WI38 (cell line): ENCODE data around the gene THSD8.

ENCODE experiments used
- H3K4me3 ChIP-seq: 2 replicates; pipeline ENCODE4 v1.5.1; 2011; ENCODE audit warnings: low read depth, mild to moderate bottlenecking, control low read depth, low read length
- TF ChIP-seq, protein P1 (sequence below): IDR thresholded peaks from 2 replicates; pipeline ENCODE4 v1.5.1; 2012; ENCODE audit warnings: low read depth, mild to moderate bottlenecking, control low read depth, low read length

The THSD8 gene

DNA sequence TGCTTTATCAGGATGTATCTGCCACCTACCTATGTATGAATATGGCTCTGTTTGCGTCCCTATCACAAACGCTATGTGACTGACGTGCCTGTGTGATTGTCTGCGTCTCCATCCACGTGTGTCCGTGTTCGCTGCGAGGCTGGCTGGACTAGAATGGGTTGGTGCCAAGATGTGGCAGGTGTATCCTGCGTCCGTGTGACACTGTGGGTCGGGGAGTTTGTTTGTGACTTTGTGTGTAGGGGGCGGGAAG, 19.8 kb upstream of the THSD8 start:
- TF ChIP-seq, protein P1, sequence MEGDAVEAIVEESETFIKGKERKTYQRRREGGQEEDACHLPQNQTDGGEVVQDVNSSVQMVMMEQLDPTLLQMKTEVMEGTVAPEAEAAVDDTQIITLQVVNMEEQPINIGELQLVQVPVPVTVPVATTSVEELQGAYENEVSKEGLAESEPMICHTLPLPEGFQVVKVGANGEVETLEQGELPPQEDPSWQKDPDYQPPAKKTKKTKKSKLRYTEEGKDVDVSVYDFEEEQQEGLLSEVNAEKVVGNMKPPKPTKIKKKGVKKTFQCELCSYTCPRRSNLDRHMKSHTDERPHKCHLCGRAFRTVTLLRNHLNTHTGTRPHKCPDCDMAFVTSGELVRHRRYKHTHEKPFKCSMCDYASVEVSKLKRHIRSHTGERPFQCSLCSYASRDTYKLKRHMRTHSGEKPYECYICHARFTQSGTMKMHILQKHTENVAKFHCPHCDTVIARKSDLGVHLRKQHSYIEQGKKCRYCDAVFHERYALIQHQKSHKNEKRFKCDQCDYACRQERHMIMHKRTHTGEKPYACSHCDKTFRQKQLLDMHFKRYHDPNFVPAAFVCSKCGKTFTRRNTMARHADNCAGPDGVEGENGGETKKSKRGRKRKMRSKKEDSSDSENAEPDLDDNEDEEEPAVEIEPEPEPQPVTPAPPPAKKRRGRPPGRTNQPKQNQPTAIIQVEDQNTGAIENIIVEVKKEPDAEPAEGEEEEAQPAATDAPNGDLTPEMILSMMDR: no peak
- H3K4me3 ChIP-seq: peak overlapping the region; percentile 53

DNA sequence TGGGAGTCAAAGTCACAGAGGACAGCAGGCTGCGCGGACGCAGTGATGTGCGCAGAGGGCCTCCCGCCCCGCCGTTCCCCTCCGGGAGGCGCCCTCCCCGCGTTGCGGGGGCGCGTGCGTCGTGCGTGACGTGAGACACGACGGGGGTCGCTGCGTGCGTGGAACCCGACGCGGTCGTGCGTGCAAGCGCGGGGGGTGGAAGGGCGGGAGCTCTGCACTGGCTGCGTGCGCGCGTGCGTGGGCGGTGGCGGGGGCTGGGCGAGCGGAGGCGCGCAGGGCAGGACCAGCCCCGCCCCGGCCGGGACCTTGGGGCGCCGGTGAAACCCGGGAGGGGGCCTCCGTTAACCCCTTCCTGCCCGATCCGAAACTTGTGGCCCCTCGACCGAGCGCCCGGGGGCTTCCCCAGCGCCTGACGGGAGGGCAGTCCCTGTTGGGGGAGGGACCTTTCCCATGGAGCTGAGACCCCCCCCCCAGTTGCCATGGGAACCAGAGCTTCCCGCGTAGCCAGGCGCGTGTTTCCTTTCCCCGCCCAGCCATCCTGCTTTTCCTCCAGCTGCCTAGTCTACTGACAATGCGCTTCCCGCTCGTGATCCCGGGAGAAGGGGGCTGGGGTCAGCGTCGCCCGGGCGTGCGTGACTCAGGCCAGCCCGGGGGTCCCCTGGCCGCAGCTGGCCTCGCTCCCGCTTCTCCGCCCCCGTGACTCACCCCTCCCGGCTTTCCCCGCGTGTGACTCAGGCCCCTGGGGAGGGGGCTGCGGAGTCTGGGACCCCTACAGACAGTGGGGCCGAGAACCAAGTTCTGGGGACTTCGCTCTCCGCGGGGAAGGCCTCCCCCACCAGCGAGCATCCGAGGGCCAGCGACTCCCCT, 19.2 kb upstream of the THSD8 start:
- TF ChIP-seq, protein P1: no peak
- H3K4me3 ChIP-seq: peak overlapping the region; percentile 53

DNA sequence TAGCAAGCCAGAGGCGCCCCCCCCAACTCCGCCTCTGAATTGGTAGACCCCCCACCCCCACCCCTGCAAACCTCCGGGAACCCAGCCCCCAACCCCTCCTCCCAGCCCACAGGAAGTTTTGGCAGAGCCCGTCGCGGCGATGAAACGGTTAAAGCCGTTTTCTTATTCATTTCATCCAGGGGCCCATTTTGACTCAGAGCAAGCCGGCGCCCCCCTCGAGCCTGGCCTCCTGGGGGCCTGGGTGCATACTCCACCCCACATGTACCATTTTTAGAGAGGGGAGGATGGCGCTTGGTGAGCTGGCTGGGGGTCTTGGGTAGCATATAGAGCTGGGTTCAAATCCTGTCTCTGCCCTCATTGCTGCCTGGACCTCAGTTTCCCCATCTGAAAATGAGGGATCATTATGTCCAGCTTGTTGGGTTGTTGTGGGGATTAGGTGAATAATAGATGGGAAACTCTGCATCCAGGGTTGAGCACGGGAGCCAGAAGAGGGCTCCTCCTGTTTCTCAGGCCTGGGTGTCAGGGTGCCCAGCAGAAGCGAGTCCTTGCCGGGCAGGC, 18.5 kb upstream of the THSD8 start:
- no peak overlapping the region for H3K4me3 ChIP-seq
- TF ChIP-seq, protein P1: no peak

DNA sequence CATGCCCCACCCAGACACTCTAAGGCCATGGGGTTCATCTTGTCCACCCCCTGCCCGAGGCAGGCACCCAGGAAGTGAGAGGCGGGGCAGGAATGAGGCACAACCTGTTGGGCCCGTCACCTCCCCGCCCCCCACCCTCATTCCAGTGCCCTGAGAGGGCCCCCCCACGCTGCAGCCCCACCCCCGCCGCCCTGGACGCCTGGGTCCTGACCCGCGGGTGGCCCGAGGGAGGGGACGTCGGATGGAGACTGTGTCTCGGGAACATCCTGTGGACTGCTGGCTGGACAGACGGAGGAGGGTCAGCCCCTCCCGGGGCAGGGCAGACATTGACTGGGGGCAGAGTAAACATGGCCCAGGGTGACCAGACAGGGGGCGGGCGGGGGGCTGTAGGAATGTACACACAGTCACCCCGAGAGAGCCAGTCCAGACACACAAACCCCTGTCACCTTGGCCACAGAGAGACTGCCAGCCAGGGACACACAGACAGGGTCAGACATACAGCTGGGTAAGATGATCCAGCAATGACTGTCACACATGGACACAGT, 17.9 kb upstream of the THSD8 start:
- H3K4me3 ChIP-seq: no peak overlapping the region
- TF ChIP-seq, protein P1: no peak

DNA sequence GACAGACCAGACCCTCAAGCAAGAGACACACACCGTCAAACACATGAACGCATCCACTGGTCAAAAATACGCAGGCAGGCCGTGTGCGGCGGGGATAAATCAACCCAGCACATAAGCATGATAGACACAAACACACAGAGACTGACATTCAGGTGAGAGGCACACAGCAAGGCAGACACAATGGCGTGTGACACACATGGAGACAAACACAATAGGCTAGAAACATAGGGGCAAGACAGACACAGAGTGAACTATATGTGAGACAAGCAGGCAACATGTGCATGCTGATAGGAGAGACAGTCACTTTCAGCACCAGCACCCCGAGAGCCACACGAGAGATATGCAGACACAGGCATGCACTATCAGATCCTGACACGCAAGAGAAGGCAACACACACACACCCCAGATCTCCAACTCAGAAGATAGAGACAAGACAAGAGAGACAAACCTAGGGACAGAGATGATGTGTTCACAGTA, 17.4 kb upstream of the THSD8 start:
- TF ChIP-seq, protein P1: no peak
- H3K4me3 ChIP-seq: no peak overlapping the region

DNA sequence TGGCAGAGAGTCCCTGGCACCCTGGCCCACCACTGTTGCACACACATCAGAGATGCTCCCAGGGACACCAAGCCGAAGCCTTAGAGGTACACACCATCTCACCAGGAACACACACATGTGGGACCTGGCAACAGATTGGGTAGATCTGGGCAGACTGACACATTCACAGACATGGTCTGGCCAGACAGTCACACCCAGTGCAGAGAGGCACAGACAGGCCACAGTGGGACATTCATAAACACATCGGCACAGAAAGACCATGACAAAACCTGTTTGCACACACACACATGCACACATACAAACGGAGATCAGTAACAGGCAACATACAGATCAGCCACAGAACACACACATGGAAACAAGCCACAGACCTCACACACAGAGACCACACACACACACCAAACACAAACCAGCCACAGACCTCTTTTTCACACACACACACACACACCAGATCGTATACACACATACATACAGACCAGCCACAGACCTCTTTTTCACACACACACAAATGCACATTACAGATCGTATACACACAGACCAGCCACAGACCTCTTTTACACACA, 16.9 kb upstream of the THSD8 start:
- TF ChIP-seq, protein P1: no peak
- H3K4me3 ChIP-seq: no peak overlapping the region

DNA sequence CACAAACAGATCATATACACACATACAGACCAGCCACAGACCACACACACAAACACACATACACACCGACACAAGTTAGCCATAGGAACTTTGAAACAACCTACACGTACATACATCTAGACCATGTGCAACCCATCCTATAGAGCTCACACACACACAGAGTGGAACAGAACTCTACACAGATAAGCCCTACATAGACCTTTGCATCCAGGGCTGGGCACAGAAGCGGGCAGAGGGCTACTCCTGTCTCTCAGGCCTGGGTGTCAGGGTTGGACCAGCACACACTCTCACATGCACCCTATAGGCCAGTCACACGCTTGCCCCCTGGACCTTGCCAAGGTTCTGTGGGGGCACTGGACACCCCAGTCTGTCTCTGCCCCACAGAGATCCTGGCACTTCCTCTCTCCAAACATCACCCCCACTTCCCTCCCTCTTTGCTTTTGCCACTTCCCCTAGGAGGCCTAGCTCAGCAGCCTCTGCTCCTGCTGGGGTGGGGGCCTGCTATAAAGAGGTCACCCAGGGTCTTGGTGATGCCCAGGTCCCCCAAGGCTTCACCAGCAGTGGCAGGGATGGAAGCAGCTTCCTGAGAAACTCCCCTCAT, 16.3 kb upstream of the THSD8 start:
- TF ChIP-seq, protein P1: no peak
- no peak overlapping the region for H3K4me3 ChIP-seq
